ENCODE data around the gene GAB4.

GAB4 gene

DNA sequence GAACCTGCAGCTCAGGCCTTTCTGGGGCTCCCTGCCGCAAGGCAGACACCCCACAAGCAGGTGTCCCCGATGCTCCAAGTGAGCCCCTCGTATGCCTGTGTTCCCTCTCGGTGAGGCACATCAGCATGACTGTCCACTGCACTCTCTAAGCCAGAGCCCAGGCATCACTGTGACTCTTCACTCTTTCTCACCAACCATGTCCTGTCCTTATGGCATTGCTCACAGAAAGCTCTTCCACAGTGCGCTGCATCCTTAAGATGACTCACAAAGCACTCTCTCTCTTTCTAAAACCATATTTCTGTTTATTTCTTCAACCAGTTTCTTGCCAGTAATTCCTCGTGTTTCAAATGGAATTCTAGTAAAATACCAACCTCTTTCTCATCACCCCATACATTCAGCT, 18.1 kb downstream of the GAB4 start:
- TF ChIP-seq, protein P1, sequence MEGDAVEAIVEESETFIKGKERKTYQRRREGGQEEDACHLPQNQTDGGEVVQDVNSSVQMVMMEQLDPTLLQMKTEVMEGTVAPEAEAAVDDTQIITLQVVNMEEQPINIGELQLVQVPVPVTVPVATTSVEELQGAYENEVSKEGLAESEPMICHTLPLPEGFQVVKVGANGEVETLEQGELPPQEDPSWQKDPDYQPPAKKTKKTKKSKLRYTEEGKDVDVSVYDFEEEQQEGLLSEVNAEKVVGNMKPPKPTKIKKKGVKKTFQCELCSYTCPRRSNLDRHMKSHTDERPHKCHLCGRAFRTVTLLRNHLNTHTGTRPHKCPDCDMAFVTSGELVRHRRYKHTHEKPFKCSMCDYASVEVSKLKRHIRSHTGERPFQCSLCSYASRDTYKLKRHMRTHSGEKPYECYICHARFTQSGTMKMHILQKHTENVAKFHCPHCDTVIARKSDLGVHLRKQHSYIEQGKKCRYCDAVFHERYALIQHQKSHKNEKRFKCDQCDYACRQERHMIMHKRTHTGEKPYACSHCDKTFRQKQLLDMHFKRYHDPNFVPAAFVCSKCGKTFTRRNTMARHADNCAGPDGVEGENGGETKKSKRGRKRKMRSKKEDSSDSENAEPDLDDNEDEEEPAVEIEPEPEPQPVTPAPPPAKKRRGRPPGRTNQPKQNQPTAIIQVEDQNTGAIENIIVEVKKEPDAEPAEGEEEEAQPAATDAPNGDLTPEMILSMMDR (IDR thresholded peaks at IDR 0.05; ENCODE audit: borderline replicate concordance, insufficient read depth, low read depth, low read length), result no peak
- H3K4me3 ChIP-seq (ENCODE audit: low read depth, low read length), result no peak overlapping the region

DNA sequence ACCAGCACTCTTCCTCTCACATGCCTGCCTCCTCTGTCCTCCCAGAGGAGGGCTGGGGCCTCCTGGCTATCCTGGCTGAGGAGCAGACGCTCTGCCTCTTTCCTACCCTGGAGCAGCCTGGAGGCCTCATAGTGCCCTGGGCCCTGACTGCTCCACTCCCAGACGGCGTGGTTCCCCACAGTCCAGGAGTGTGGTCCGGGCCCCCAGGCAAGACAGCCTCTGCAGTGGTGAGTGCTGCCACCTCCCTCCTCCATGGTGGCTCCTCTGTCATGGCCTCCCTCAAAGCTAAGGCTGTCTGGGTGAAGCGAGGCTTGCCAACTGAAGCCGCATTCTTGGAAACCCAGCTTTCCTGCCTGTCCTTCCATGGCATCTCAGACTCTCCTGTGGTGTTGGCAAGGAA, 19.8 kb downstream of the GAB4 start:
- TF ChIP-seq, protein P1 (IDR thresholded peaks at IDR 0.05; ENCODE audit: borderline replicate concordance, insufficient read depth, low read depth, low read length), result no peak
- H3K4me3 ChIP-seq (ENCODE audit: low read depth, low read length), result no peak overlapping the region

DNA sequence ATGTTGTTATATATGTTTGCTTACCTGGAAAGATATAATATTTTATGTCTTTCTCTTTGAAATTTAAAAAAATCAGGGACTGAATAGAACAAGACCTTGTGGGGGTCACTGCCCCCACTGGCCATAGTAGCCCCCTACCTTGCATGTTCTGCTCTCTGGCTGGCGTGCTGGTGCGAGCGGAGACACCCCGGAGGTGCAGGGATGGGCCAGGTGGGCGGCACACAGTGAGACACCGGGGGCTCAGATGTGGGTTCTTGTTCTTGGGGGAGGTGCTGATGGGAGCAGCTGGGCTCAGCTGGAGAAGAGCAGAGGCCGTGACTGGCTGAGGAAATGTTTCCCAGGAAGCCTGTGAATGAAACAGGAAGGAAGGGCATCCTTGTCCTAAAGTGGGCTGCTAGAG, 20.2 kb downstream of the GAB4 start:
- TF ChIP-seq, protein P1 (IDR thresholded peaks at IDR 0.05; ENCODE audit: borderline replicate concordance, insufficient read depth, low read depth, low read length), result no peak
- no peak overlapping the region for H3K4me3 ChIP-seq (ENCODE audit: low read depth, low read length)

DNA sequence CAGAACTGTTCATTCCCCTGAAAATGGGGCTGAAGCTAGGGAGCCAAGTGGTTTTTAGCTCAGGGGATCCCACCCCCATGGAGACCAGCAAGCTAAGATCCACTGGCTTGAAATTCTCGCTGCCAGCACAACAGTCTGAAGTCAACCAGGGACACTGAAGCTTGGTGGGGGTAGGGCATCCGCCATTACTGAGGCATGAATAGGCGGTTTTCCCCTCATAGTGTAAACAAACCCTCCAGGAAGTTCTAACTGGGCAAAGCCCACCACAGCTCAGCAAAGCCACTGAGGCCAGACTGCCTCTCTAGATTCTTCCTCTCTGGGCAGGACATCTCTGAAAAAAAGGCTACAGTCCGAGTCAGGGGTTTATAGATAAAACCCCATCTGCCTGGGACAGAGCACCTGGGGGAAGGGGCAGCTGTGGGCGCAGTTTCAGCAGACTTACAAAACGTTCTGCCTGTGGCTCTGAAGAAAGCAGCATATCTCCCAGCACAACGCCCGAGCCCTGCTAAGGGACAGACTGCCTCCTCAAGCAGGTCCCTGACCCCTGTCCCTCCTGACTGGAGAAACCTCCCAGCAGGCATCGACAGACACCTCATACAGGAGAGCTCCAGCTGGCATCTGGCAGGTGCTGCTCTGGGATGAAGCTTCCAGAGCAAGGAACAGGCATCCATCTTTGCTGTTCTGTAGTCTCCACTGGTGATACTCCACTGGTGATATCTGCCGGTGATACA, 32.7 kb downstream of the GAB4 start:
- H3K4me3 ChIP-seq (ENCODE audit: low read depth, low read length), result no peak overlapping the region
- TF ChIP-seq, protein P1 (IDR thresholded peaks at IDR 0.05; ENCODE audit: borderline replicate concordance, insufficient read depth, low read depth, low read length), result no peak

DNA sequence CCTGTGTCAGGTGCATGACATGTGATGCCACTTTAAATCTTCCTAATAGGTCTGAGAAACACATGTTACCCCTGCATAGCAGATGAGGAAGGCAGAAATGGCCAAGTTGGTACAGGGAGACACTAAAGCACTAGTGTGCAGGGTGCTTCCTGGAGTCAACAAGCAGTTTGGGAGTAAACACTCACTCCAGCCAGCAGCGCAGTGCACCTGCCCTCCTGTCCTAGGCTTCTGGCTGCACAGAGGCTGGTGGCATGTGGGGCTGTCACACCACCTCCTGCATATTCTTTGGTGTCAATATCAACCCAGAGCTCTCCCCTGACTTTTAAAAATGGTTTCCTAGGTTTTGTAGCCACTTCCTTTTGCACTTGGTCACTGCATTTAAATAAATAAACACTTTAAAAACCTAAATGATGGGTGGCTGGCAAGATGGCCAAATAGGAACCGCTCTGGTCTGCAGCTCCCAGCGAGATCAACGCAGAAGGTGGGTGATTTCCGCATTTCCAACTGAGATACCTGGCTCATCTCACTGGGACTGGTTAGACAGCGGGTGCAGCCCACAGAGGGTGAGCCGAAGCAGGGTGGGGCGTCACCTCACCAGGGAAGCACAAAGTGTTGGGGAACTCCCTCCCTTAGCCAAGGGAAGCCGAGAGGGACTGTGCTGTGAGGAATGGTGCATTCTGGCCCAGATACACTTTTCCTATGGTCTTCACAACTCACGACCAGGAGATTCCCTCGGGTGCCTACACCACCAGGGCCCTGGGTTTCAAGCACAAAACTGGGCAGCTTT, 33.5 kb downstream of the GAB4 start:
- TF ChIP-seq, protein P1 (IDR thresholded peaks at IDR 0.05; ENCODE audit: borderline replicate concordance, insufficient read depth, low read depth, low read length), result no peak
- no peak overlapping the region for H3K4me3 ChIP-seq (ENCODE audit: low read depth, low read length)

DNA sequence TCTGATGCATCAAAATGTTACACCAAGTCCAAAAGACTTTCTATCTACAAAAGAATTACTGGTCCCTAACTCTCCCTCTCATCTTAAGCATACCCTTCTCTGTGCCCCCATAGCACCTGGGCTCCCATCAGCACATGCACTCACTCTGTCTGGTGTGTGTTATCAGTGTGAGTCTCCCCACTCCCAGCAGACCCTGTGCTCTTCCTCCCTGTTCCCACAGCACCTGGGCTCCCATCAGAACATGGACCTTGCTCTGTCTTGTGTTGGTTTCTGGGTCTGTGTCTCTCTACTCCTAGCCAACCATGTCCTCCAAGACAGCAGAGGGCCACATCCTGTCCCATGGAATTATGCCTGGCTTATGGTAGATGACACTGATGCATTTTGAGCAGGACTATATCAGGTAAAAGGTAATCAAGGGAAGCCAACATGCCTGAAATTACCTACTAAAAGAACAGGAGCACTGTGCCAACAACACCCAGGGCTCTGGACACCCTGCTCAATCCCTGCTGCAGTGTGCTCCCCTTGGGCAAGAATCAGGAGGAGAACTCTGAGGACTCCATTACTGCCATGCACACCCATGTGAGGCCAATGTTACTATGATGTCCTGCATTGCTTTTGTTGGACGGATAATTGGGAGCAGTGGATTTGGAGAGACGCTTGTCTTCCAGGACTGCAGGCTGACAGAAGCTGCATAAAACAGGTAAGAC, 34.3 kb downstream of the GAB4 start:
- no peak overlapping the region for H3K4me3 ChIP-seq (ENCODE audit: low read depth, low read length)
- TF ChIP-seq, protein P1 (IDR thresholded peaks at IDR 0.05; ENCODE audit: borderline replicate concordance, insufficient read depth, low read depth, low read length), result no peak
